ENCODE data around the gene GDPD5. TPM values are rescaled to one million over a fixed set of nuclear protein-coding genes. Genes with fewer than 3 reads are reported as not detected.
A peak's percentile ranks its signal among the peaks of the same experiment; 100 is the strongest.

GDPD5 gene
- total and polyA plus RNA-seq, 2 donors (not counting 1 experiment from before 2014, with no cell fraction given), result 2.5 to 3.1 TPM

DNA sequence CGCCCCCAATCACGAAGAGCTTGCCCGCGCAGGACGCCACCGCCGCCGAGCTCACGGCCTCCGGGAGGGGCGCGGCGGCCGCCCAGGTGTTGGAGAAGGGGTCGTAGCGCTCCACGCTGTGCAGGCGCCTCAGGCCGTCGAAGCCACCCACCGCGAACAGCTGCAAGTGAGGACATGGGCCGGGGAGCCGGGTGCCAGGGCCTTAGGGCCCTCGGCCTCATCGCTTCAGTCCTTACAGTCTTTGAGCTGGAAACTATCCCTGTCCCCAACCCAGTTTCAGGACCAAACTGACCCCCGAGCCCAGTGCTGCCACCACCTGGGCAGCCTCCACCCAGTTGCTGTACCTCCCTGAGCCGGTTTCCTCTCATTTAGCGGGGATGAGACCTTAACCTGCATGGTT lies 100.3 kb downstream of the GDPD5 start:
- Histone ChIP-seq H3K79me2 (ENCODE audit: control insufficient read depth, insufficient read depth, low read length) (no peaks in the 10 kb centered on the region), H3K9ac (ENCODE audit: insufficient read depth, low read length) (no peak overlapping the region), H3K27me3 (ENCODE audit: control insufficient read depth, insufficient read depth, low read length) (peaks cover 8% of the 10 kb centered on the region), H3K36me3 (ENCODE audit: control insufficient read depth, insufficient read depth, low read length) (peaks cover 4% of the 10 kb centered on the region), H3K4me2 (ENCODE audit: extremely low read depth, insufficient read depth, low read length) (no peak overlapping the region), H3K4me3 (replicated peaks in 1 of 4; ENCODE audit: control extremely low read depth in 1 of 4, insufficient read depth in 1 of 4, low read depth in 3 of 4, low read length in 4 of 4) (no peak overlapping the region), H4K20me1 (ENCODE audit: control insufficient read depth, extremely low read depth, insufficient read depth, low read length) (no peaks in the 10 kb centered on the region), H2AFZ (ENCODE audit: low read length) (no peak overlapping the region), H3K4me1 (ENCODE audit: control insufficient read depth, extremely low read depth, insufficient read depth, low read length) (no peaks in the 10 kb centered on the region), H3K9me3 (ENCODE audit: control insufficient read depth, insufficient read depth, low read depth, low read length) (no peaks in the 10 kb centered on the region), H3K27ac (ENCODE audit: insufficient read depth, low read length) (no peak overlapping the region)
- TF ChIP-seq CTCF (conservative IDR thresholded peaks at IDR 0.05 in 1 of 2, IDR thresholded peaks at IDR 0.05 in 1 of 2; ENCODE audit: low read depth in 1 of 2, low read length in 2 of 2) (peak; percentile 9 to 35), EZH2 (IDR thresholded peaks at IDR 0.05; ENCODE audit: low read length, missing control alignments) (no peak)
- no peak for DNase-seq (ENCODE audit: low read depth in 2 of 2)

- DNase-seq (ENCODE audit: low read depth in 2 of 2), result no peak
- Histone ChIP-seq H3K9me3 (ENCODE audit: control insufficient read depth, insufficient read depth, low read depth, low read length) (no peaks in the 10 kb centered on the region), H3K4me1 (ENCODE audit: control insufficient read depth, extremely low read depth, insufficient read depth, low read length) (peaks cover 2% of the 10 kb centered on the region), H4K20me1 (ENCODE audit: control insufficient read depth, extremely low read depth, insufficient read depth, low read length) (no peaks in the 10 kb centered on the region), H3K4me3 (replicated peaks in 1 of 4; ENCODE audit: control extremely low read depth in 1 of 4, insufficient read depth in 1 of 4, low read depth in 3 of 4, low read length in 4 of 4) (no peak overlapping the region), H2AFZ (ENCODE audit: low read length) (no peak overlapping the region), H3K79me2 (ENCODE audit: control insufficient read depth, insufficient read depth, low read length) (no peaks in the 10 kb centered on the region), H3K27ac (ENCODE audit: insufficient read depth, low read length) (no peak overlapping the region), H3K36me3 (ENCODE audit: control insufficient read depth, insufficient read depth, low read length) (peaks cover 4% of the 10 kb centered on the region), H3K9ac (ENCODE audit: insufficient read depth, low read length) (no peak overlapping the region), H3K27me3 (ENCODE audit: control insufficient read depth, insufficient read depth, low read length) (peaks cover 2% of the 10 kb centered on the region), H3K4me2 (ENCODE audit: extremely low read depth, insufficient read depth, low read length) (no peak overlapping the region)
- TF ChIP-seq CTCF (conservative IDR thresholded peaks at IDR 0.05 in 1 of 2, IDR thresholded peaks at IDR 0.05 in 1 of 2; ENCODE audit: low read depth in 1 of 2, low read length in 2 of 2), result no peak
- no peak for TF ChIP-seq EZH2 (IDR thresholded peaks at IDR 0.05; ENCODE audit: low read length, missing control alignments)
Measured at GRCh38 chr11:75424396-75424795, 101.3 kb downstream of the GDPD5 start.

- H3K9ac ChIP-seq (ENCODE audit: insufficient read depth, low read length), result no peak overlapping the region
- H3K4me3 ChIP-seq (replicated peaks in 1 of 4; ENCODE audit: control extremely low read depth in 1 of 4, insufficient read depth in 1 of 4, low read depth in 3 of 4, low read length in 4 of 4), result no peak overlapping the region
- H3K27ac ChIP-seq (ENCODE audit: insufficient read depth, low read length), result no peak overlapping the region
- no peak for TF ChIP-seq EZH2 (IDR thresholded peaks at IDR 0.05; ENCODE audit: low read length, missing control alignments)
- no peak for TF ChIP-seq CTCF (conservative IDR thresholded peaks at IDR 0.05 in 1 of 2, IDR thresholded peaks at IDR 0.05 in 1 of 2; ENCODE audit: low read depth in 1 of 2, low read length in 2 of 2)
- no peak overlapping the region for H2AFZ ChIP-seq (ENCODE audit: low read length)
- no peaks in the 10 kb centered on the region for H3K9me3 ChIP-seq (ENCODE audit: control insufficient read depth, insufficient read depth, low read depth, low read length)
- H3K79me2 ChIP-seq (ENCODE audit: control insufficient read depth, insufficient read depth, low read length), result no peaks in the 10 kb centered on the region
- no peak for DNase-seq (ENCODE audit: low read depth in 2 of 2)
- no peaks in the 10 kb centered on the region for H4K20me1 ChIP-seq (ENCODE audit: control insufficient read depth, extremely low read depth, insufficient read depth, low read length)
- peaks cover 4% of the 10 kb centered on the region for H3K36me3 ChIP-seq (ENCODE audit: control insufficient read depth, insufficient read depth, low read length)
- no peaks in the 10 kb centered on the region for H3K27me3 ChIP-seq (ENCODE audit: control insufficient read depth, insufficient read depth, low read length)
- H3K4me1 ChIP-seq (ENCODE audit: control insufficient read depth, extremely low read depth, insufficient read depth, low read length), result peaks cover 3% of the 10 kb centered on the region
- no peak overlapping the region for H3K4me2 ChIP-seq (ENCODE audit: extremely low read depth, insufficient read depth, low read length)
Measured at GRCh38 chr11:75423721-75424120, 102.0 kb downstream of the GDPD5 start.

Measured in fibroblast of lung (primary cell).